Astrocyte of the hippocampus (primary cell): ENCODE data around the gene FLNB.
"Not testable (repeated sequence)": the region's sequence is repeated elsewhere in the genome, so short reads cannot be mapped to it uniquely, and the experiment has no call there.

Source experiments
- DNase-seq: peaks from one replicate; pipeline ENCODE4 v3.0.0; 2011; ENCODE audit warnings: low read depth, low spot score

FLNB gene

DNA sequence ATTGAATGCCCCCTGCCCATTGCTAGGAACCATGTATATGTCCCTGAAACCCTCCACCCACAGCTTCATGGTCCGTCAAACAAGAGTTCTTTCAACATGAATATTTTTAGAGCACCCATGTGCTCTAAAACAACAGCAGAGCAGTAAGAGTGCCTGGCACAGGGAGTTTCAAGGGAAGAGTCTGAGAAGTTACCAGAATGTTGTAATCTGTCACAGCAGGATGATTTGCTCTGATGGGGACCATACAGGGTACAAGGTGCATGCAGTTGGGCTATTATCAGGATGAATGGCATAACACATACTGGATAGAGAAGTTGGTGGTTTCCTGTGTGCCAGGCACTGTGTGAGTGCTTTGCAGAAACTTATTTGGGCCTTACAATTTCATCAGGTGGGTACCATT is 27.8 kb upstream of the FLNB start:
- no peak for DNase-seq

DNA sequence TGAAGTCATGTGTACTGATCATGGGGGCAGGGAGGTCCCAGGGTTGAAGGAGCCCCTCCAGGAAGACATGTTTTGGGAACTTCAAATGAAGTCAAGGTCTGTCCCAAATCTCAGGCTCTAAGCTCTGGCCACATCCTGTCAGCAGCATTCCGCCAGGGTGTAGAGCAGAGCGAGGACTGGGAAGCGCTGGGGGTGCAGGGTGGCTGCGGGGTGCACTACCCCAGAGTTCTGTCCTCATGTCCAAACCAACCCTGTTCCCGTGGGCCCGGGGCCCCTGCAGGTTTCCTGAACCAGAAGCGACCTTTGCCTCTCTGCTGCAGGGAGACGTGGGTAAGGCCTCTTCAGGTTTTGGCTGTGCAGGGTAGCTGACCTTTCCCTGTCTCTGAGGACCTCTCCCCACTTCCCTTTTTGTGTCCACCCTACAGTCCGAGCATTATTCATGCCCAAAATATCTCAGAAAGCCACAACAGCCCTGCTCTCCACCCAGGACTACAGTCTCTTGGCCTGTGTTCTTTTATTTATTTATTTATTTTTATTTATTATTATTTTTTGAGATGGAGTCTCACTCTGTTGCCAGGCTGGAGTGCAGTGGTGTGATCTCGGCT is 26.6 kb upstream of the FLNB start:
- no peak for DNase-seq

GRCh38 chr3:57982561-57983243 is 25.5 kb upstream of the FLNB start:
- DNase-seq: no peak

DNA sequence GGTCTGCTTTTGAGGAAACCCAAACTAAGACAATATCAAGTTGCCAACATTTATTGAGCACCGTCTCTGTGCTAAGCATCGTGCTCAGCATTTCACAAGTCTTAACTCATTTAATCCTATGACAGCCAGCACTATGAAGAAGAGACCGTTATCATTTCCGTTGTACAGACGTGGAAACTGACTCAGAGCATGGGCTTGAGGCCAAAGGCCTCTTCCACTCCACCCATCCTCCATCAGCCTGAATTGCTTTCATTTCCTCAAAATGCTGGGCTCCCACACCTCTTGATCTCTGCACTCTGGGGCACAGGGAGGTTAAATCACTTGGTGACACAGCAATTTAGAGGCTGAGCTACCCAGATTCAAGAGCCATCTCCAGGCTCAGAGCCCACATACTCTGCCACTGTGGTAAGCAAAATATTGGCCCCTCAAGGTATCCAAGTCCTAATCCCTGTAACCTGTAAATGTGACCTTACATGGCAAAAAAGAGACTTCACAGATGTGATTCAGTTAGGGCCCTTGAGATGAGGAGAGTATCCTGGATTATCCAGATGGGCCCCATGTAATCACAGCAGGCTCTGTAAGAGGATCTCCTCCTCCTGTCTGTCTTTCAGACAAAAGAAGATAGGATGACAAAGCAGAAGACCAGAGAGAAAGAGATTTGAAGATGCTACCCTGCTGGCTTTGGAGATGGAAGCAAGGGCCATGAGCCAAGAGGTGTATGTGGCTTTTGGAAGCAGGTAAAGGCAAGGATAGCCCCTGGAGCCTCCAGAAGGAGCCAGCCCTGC is 24.3 kb upstream of the FLNB start:
- DNase-seq: peak; percentile 48

- DNase-seq: no peak
Measured at GRCh38 chr3:57985176-57985983, 22.8 kb upstream of the FLNB start.

GRCh38 chr3:57985984-57986246 is 22.3 kb upstream of the FLNB start:
- no peak for DNase-seq

DNA sequence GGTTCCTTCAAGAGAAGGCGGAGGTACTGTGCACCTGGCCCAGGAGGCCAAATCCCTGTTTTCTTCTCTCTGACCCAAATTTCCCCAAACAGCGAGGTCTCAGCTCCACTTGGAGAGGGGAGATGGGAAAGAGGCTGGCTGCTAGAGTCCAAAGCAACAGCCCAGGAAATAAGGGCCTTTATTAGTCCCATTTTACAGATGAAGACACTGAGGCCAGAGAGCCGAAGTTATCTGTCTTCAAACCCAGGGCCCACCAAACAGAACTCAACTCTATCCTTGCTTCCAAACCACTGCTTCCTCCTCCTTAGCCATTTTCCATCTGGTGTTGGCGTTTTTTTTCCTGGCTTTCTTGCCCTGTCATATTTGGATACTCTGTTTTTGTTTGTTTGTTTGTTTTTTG is 22.0 kb upstream of the FLNB start:
- DNase-seq: no peak

GRCh38 chr3:57989198-57989597 is 19.0 kb upstream of the FLNB start:
- DNase-seq: not testable (repeated sequence)

GRCh38 chr3:57989646-57990045 is 18.6 kb upstream of the FLNB start:
- no peak for DNase-seq

DNA sequence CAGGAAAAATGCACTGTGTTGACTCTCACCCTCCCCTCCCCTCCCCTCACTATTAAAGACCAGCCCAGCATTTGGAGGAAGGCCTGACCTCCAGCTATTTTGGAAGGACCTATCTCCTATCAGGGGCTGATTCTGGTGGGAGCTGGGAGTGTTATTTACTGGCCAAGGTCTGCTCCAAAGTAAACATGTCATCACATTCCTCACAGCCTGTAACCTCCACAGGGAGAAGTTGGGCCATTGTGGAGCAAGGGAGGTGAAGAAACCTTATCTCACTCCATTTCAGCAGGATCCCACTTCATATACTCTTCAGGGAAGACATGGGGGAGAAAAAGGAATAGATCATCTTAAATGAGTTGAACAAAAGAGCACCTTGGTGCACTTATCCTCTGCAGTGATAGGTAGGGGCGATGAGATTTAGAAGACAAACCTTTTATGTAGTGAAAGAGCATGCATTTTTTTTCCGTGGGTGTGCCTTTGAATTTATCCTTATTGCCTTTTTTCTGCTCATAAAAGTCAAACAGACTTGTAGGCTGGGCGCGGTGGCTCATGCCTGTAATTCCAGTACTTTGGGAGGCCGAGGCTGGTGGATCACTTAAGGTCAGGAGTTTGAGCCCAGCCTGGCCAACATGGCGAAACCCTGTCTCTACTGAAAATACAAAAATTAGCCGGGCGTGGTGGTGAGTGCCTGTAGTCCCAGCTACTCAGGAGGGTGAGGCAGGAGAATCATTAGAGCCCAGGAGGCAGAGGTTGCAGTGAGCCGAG is 15.6 kb upstream of the FLNB start:
- DNase-seq: peak; percentile 19

DNA sequence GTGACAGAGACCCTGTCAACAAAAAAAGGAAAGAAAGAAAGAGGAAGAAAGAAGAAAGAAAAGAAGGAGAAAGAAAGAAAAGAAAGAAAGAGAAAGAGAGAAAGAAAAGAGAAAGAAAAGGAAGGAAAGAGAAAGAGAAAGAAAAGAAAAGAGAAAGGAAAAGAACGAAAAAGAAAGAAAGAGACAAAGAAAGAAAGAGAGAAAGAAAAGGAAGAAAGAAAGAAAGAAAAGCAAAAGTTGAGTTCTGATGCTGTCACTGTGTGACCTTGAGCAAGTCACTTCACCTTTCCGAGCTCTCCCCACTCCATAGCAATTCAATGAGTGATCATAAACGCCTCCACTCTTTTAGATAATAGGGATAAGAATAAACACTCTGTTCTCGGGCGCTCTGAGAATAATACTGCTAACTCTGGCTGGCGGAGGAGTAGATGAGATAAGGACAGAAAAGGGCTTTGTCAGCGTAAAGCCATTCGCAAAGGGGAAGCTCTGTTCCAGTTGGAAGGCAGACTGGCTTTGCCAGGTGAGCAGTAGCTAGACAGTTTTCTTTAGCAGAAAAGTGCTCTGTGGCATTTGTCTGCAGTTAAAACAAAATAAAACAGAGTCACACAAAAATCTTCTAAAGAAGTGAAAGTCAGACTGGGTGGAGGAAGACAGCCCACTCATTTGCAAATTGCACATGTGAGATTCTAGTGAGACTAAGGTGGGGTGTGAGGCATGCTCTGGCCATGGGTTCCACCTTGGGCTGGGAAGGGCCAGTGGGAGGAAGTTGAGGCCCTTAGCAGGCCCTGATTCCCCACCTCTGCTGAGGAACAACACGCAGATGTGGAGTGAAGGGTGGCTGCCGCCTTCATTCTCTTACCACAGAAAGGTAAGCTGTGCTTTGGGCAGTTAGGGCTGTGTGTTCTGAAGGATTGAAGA is 9.6 kb upstream of the FLNB start:
- peak; percentile 39 for DNase-seq

DNA sequence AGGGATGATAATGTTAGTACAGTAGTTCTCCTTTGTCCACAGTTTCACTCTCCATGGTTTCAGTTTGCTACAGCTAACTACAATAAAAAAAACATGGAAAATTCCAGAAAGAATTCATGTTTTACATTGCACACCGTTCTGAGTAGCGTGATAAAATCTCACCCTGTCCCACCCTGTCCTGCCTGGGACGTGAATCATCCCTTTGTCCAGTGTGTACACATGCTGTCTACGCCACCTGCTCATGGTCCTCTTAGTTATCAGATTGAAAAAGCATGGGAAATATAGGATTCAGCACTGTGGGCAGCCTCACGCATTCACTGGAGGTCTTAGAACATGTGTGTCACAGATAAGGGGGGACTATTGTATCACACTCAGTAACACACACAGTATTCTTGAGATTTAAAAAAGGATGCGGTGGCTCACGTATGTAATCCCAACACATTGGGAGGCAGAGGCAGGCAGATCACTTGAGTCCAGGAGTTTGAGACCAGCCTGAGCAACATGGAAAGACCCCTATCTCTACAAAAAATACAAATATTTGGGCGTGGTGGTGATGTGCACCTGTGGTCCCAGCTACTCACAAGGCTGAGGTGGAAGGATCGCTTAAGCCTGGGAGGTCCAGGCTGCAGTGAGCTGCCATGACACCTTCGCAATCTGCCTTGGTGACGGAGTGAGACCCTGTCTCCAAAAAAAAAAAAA is 8.7 kb upstream of the FLNB start:
- no peak for DNase-seq

DNA sequence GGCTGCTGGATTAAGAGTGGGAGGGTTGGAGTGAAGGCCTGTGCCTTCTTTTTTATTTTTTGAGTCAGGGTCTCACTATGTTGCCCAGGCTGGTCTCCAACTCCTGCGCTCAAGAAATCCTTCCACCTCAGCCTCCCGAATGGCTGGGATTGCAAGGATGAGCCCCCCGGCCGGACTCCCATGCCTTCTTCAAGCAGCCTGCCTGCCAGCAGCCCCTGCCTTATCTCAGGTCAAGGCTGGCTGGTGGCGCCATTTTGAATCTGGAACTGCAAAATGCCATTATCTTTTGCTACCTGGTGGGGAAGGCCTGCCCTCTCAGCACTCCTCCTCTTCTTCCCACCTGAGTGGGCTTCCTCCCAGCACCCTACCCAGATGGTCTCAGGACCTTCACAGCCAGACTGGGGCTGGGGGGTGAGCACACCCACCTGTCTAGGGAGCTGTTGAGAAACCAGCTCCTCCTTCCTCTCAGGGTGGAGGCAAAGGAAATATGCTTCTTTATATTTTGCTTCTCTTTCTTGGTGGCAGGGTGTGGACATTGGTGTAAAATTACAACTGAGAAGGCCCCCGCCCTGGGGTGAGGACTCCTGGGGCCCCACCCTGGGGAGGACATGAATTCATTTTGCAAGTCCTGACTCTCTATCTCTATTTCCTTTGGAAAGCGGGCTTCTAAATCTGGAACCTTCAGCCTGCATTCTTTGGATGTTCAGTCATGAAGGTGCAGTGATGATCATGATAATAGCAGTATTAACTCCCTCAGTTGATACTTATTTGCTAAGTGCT is 7.7 kb upstream of the FLNB start:
- DNase-seq: no peak

DNA sequence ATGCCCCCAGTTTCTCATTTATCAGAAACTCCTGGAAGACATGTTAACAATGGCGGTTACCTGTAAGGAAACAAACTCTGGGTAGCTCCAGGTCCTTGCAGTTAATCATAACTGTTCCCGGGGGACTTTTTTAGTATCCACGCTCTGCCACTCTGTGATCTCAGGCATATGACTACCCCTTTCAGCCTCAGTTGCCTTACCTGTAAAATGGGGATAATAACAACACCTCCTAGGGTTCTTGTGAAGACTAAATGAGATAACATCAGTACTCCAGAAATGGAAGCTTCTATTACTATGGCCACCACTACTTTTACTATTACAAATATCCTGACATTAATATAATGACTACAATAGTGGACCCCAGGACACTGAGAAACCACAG is 7.1 kb upstream of the FLNB start:
- DNase-seq: no peak

- no peak for DNase-seq
Measured at GRCh38 chr3:58001979-58002378, 6.2 kb upstream of the FLNB start.

GRCh38 chr3:58003093-58003492 is 5.1 kb upstream of the FLNB start:
- DNase-seq: no peak

- DNase-seq: no peak
Measured at GRCh38 chr3:58004973-58005372, 3.2 kb upstream of the FLNB start.

- DNase-seq: peak; percentile 71
Measured at GRCh38 chr3:58005669-58006068, 2.6 kb upstream of the FLNB start.

GRCh38 chr3:58006661-58007060 is 1.6 kb upstream of the FLNB start:
- DNase-seq: no peak
